NT2/D1 (cell line): ENCODE results near the gene MKNK1.

Experiments
- DNase-seq: peaks from one replicate; pipeline ENCODE4 v3.0.0-alpha.2; 2011; ENCODE audit warnings: low read depth, low spot score
- H3K27me3 ChIP-seq: 2 replicates; pipeline ENCODE4 v1.6.0; 2011; ENCODE audit warnings: mild to moderate bottlenecking; ENCODE audit not compliant: insufficient read length, insufficient read depth
- H3K36me3 ChIP-seq: 2 replicates; pipeline ENCODE4 v1.6.1; 2011; ENCODE audit warnings: mild to moderate bottlenecking, low read length, mixed read lengths; ENCODE audit not compliant: insufficient read depth, insufficient read length
- H3K4me1 ChIP-seq: 2 replicates; pipeline ENCODE4 v1.5.1; 2011; ENCODE audit not compliant: insufficient read depth, insufficient read length
- H3K4me3 ChIP-seq: 2 replicates; pipeline ENCODE4 v1.5.1; 2011; ENCODE audit warnings: low read depth; ENCODE audit not compliant: insufficient read length
- H3K9ac ChIP-seq: 2 replicates; pipeline ENCODE4 v1.6.0; 2011; ENCODE audit warnings: low read depth; ENCODE audit not compliant: insufficient read length
- H3K9me3 ChIP-seq: 2 replicates; pipeline ENCODE4 v1.5.1; 2011; ENCODE audit warnings: mild to moderate bottlenecking, low read length; ENCODE audit not compliant: insufficient read depth
- SUZ12 ChIP-seq: IDR thresholded peaks from 2 replicates; pipeline ENCODE4 v1.6.1; 2011; ENCODE audit not compliant: insufficient read length, insufficient read depth; ENCODE audit errors: extremely low read depth
- YY1 ChIP-seq: IDR thresholded peaks from 2 replicates; pipeline ENCODE4 v1.6.1; 2011; ENCODE audit not compliant: insufficient read length, insufficient read depth
- ZNF274 ChIP-seq: IDR thresholded peaks from 2 replicates; pipeline ENCODE4 v1.6.1; 2011; ENCODE audit warnings: mild to moderate bottlenecking, low read depth, low read length

The MKNK1 gene

DNA sequence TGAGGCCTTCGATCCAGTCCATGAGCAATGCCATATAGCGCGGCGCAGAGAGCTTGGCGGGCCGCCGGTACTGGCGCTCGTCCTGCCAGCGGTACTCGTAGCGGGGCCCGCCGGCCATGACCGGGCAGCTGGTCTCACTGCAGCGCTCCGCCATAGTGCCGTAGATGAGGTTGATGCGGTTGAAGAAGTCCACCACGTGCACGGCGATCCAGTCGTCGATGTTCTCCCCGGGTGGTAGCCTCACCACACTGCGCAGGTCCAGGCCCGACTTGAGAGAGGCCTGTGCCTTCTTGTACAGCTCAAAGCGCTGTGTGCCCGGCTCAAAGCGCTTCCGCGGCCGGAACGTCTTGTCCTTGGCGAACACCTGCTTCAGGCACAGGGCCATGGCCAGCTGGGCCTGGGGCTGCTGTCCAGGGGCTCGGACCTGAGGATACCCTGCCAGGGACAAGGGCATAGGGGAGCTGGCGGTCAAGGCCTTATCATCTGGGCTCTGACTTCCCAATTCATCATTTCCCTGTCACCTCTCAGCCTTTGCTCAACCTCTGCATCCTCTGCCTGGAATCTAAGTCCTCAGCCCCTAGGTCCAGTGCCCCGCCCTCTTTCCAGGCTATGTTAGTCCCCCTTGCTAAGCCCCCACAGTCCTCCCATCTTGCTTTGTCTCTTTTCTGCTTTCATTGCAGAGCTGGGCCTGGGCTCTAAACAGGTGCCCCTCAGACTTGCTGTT, 9.0 kb upstream of the MKNK1 start:
- Histone ChIP-seq H3K4me3 (no peak overlapping the region), H3K9ac (peak overlapping the region; percentile 0), H3K4me1 (peaks cover 37% of the 10 kb centered on the region), H3K27me3 (peaks cover 28% of the 10 kb centered on the region), H3K36me3 (peaks cover 13% of the 10 kb centered on the region), H3K9me3 (no peaks in the 10 kb centered on the region)
- no peak for TF ChIP-seq ZNF274
- TF ChIP-seq YY1, result no peak
- no peak for TF ChIP-seq SUZ12
- no peak for DNase-seq

DNA sequence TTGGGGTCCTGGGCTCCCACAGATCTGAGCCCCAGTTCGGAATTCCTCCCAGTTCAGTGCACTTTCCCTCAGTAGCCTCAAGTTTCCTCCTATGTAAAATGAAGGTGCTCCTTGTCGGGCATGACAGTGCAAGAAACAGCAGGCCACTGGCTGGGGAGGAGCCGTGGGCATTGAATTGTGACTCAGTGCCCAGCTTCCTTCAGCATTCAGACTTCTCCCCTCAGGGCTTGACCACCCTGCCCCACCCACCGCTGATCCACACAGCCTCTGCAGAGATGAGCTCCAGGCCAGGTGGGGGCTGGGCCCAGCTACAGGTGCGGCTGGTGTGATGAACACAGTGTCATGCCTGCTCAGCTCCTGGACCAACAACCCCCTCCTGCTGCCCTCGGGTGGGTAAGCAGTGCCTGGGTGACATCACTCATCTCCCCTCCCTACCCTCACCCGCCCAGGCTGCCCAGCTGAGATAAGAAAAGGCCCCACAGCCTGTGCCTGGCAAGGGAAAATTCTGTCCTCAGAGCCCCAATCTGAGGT, 7.7 kb upstream of the MKNK1 start:
- no peaks in the 10 kb centered on the region for H3K9me3 ChIP-seq
- H3K4me1 ChIP-seq, result peaks cover 32% of the 10 kb centered on the region
- no peak for DNase-seq
- H3K27me3 ChIP-seq, result peaks cover 15% of the 10 kb centered on the region
- H3K4me3 ChIP-seq, result no peak overlapping the region
- TF ChIP-seq ZNF274 (no peak), YY1 (no peak), SUZ12 (no peak)
- H3K36me3 ChIP-seq, result peaks cover 15% of the 10 kb centered on the region
- H3K9ac ChIP-seq, result no peak overlapping the region

DNA sequence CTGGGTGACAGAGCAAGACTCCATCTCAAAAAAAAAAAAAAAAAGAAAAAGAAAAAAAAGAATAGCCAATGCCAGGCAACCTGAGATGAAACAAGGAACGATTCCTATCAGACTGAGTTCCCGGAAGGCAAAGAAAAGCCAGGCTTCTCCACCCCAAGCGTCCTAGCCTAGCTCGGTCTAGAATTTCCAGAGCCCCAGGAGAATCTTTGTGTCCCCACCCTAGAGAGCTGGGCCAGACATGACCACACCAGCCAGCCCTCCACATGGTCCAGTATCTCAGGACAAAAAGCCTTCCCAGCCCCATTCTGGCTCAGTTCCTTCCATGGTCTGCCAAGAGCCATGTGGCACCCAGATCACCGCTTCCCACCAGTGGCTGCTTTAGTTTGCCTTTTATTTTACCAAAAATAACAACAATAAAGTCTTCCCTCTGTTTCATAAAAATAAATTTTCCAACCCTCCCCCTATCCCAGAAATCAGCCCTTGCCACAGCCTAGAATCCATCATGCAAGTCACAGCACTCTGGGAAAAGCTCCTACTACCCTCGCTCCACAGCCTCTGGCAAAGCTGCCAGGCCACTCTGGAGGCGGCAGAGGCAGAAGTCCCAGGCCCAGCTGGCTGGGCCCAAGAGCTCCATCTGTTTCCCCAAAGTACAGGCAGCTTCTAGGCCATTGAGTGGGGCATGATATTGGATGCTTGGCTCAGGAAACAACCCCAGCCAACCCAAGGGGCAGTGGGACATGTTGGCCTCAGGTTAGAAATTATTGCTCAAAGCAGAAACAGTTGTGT, 3.5 kb upstream of the MKNK1 start:
- Histone ChIP-seq H3K36me3 (peaks cover 15% of the 10 kb centered on the region), H3K4me1 (peaks cover 19% of the 10 kb centered on the region), H3K4me3 (no peak overlapping the region), H3K27me3 (peaks cover 7% of the 10 kb centered on the region), H3K9ac (no peak overlapping the region), H3K9me3 (no peaks in the 10 kb centered on the region)
- TF ChIP-seq ZNF274 (no peak), SUZ12 (no peak), YY1 (no peak)
- no peak for DNase-seq

DNA sequence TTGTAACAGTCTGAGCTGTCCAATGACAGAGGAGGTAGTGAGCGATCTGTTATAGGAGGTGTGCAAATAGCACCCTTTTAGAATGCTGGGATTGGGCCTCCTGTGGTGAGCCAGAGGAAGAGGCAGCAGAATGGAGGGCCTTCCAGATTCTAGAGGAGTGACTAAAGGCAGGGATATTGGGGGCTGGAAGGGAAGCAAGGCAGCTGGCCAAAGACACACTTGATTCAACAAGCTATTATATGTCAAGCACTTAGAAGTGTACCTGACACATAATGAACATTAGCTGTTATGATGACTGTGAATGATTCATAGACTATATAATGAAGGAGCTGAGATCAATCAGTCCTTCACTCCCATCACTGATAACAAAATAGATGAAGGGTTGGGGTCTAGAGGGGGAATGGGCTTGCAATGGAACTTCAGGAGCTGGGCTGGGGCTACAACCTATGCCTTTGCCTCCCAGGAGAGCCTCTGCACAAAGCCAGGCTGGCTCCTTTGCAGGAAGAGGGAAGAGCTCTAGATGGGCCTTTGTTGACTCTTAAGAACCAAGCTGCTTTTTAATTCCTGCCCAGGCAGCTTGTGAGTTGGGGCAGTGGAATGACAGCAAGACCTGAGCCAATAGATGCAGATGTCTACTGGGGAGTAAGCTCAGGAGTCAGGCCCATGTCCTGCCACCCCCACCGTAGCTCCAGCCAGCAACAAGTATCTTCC, 2.3 kb upstream of the MKNK1 start:
- peaks cover 7% of the 10 kb centered on the region for H3K27me3 ChIP-seq
- H3K9me3 ChIP-seq, result no peaks in the 10 kb centered on the region
- TF ChIP-seq ZNF274 (no peak), YY1 (no peak)
- DNase-seq, result no peak
- H3K4me1 ChIP-seq, result peaks cover 10% of the 10 kb centered on the region
- H3K9ac ChIP-seq, result no peak overlapping the region
- H3K36me3 ChIP-seq, result peaks cover 18% of the 10 kb centered on the region
- no peak overlapping the region for H3K4me3 ChIP-seq

DNA sequence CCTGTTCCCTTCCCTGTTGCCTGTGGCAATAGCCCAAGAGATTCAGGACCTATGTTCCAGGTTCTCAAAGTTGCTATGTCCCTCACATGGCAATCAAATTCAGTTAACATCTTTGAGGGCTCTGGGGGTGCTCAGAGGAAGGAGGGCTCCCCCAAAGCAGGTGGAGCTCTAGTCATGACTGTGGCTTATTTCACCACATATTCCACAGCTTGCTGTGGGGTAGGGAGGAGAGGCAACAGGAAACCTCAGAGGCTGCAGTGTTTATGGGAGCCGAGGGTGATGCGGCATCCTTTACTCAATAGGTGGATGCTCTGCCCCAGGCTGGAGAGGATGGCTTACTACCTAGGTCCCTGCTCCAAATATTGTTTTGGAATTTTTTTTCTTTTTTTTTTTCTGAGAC, 1.2 kb upstream of the MKNK1 start:
- DNase-seq, result no peak
- H3K4me1 ChIP-seq, result peaks cover 10% of the 10 kb centered on the region
- no peak for TF ChIP-seq YY1
- TF ChIP-seq SUZ12, result no peak
- no peak for TF ChIP-seq ZNF274
- H3K27me3 ChIP-seq, result peaks cover 7% of the 10 kb centered on the region
- H3K9me3 ChIP-seq, result no peaks in the 10 kb centered on the region
- no peak overlapping the region for H3K4me3 ChIP-seq
- peaks cover 21% of the 10 kb centered on the region for H3K36me3 ChIP-seq
- peak overlapping the region; percentile 7 for H3K9ac ChIP-seq

DNA sequence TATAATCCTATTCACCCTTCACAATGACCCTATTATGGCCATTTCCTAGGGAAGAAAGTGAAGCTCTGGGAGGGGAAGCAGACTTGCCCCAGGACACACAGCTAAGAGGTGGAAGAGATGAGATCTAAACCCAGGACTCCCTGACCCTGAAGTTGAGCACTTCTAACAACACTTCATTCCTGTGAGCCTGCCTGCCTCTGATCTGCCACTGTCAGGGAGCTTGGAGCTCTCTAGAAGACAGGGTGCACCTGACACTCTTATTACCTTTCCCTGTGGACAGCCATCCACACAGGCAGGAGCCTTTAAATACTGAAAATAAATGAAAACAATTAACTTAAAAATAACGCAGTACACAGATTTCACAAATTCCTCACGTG, 599 bp downstream of the MKNK1 start:
- Histone ChIP-seq H3K36me3 (peaks cover 15% of the 10 kb centered on the region), H3K27me3 (peaks cover 7% of the 10 kb centered on the region), H3K4me1 (peaks cover 10% of the 10 kb centered on the region), H3K9ac (peak overlapping the region; percentile 80), H3K9me3 (no peaks in the 10 kb centered on the region), H3K4me3 (peak overlapping the region; percentile 90)
- TF ChIP-seq SUZ12, result no peak
- TF ChIP-seq ZNF274, result no peak
- no peak for TF ChIP-seq YY1
- DNase-seq, result no peak
